ENCODE results near the gene LBHD2. TPM values are rescaled to one million over a fixed set of nuclear protein-coding genes. Genes with fewer than 3 reads are reported as not detected.
"Not testable (repeated sequence)": the region's sequence is repeated elsewhere in the genome, so short reads cannot be mapped to it uniquely, and the experiment has no call there.

LBHD2 gene
- total and polyA plus RNA-seq, 11 donors, result 0.19 TPM; not detected in 10

DNA sequence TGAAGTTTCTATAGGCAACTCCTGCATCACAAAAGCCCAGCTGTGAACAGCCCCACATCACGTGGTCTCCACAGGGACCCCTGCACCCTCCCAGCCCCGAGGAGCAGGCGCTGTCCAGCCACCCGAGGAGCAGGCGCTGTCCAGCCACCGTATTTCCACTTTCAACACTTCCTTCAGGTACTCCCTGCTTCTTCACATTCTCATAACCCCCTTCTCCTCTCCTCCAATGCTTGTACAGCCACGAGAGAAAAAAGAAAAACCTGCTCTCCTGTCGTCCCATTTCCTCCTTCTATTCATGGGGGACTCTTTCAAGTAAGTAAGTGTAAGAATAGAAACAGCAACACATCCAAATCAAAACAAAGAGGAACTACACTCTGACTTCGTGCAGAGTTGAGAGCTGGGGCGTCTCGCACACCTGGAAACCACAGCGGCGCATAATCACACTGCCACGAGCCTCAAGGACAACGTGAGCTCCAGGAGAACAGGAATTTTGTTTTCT lies 38.6 kb upstream of the LBHD2 start:
- TF ChIP-seq, protein P1, sequence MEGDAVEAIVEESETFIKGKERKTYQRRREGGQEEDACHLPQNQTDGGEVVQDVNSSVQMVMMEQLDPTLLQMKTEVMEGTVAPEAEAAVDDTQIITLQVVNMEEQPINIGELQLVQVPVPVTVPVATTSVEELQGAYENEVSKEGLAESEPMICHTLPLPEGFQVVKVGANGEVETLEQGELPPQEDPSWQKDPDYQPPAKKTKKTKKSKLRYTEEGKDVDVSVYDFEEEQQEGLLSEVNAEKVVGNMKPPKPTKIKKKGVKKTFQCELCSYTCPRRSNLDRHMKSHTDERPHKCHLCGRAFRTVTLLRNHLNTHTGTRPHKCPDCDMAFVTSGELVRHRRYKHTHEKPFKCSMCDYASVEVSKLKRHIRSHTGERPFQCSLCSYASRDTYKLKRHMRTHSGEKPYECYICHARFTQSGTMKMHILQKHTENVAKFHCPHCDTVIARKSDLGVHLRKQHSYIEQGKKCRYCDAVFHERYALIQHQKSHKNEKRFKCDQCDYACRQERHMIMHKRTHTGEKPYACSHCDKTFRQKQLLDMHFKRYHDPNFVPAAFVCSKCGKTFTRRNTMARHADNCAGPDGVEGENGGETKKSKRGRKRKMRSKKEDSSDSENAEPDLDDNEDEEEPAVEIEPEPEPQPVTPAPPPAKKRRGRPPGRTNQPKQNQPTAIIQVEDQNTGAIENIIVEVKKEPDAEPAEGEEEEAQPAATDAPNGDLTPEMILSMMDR (IDR thresholded peaks at IDR 0.05), result no peak
- no peak for TF ChIP-seq POLR2A (IDR thresholded peaks at IDR 0.05)
- Histone ChIP-seq H3K4me3 (no peak overlapping the region), H3K27me3 (no peaks in the 10 kb centered on the region), H3K36me3 (peaks cover 0 to 23% (median 14%) of the 10 kb centered on the region in 9 donors), H3K9me3 (peaks cover 0 to 7% (median 0%) of the 10 kb centered on the region in 12 donors), H3K4me1 (peaks cover 0 to 48% (median 30%) of the 10 kb centered on the region in 12 donors), H3K27ac (no peak overlapping the region)
- DNase-seq (no peak), ATAC-seq (peak in 3 of 4 donors; percentile 16 to 41 (median 25))
- 30 to 32% (median 31%) methylated on average over 15 of the region's 15 CpGs for WGBS, 4 donors
- intact Hi-C loops (cut with DNase I), result no loop called here

DNA sequence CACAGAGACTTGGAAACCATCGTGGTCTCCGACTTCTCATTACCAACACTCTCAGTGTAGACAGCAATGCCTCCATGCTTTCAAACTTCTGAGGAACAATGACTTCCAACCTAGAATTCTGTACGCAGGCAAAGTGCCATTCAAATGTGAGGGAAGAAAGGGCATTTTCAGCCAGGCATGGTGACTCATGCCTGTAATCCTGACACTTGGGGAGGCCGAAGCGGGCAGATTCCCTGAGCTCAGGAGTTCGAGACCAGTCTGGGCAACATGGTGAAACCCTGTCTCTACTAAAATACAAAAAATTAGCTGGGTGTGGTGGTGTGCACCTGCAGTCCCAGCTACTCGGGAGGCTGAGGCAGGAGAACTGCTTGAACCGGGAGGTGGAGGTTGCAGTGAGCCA lies 36.6 kb upstream of the LBHD2 start:
- H3K4me3 ChIP-seq; DNase-seq; H3K9me3 ChIP-seq; intact Hi-C loops (cut with DNase I); ATAC-seq; H3K27me3 ChIP-seq; H3K27ac ChIP-seq: not testable (repeated sequence)
- 86 to 97% (median 96%) methylated on average over 8 of the region's 8 CpGs for WGBS, 4 donors
- peaks cover 0 to 11% (median 6%) of the 10 kb centered on the region in 9 donors for H3K36me3 ChIP-seq
- H3K4me1 ChIP-seq, result peaks cover 0 to 63% (median 40%) of the 10 kb centered on the region in 12 donors

DNA sequence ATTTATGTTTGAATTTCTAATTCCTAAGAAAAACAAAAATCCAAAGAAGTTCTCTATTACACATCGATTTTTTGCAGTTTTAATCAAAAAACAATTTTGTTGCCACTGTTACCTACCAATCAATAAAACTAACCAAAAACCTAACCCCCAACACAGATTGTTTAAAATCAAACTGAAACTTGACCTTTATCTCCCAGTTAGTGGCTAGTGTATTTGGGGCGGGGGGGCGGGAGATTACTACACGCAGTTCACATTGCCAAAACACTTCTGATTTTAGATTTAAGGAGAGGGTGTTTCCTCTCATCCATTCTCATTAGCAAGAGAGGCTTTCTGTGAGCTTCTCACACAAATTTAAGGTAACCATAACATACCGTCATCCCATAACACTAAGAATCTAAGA lies 33.1 kb upstream of the LBHD2 start:
- H3K27me3 ChIP-seq, result no peaks in the 10 kb centered on the region
- H3K27ac ChIP-seq, result no peak overlapping the region
- DNase-seq (no peak), ATAC-seq (no peak)
- intact Hi-C loops (cut with DNase I), result loop anchor here in 2 of 10 donors (5.0 to 10.0 kb wide), 2 partner anchors 39 to 46 kb away; no protein-coding TSS in a partner anchor
- peaks cover 0 to 72% (median 44%) of the 10 kb centered on the region in 12 donors for H3K4me1 ChIP-seq
- H3K4me3 ChIP-seq, result no peak overlapping the region
- no peaks in the 10 kb centered on the region for H3K9me3 ChIP-seq
- peaks cover 0 to 9% (median 0%) of the 10 kb centered on the region in 9 donors for H3K36me3 ChIP-seq
- 72 to 75% (median 74%) methylated on average over 5 of the region's 5 CpGs for WGBS, 4 donors
- TF ChIP-seq, protein P1 (IDR thresholded peaks at IDR 0.05), result no peak
- no peak for TF ChIP-seq POLR2A (IDR thresholded peaks at IDR 0.05)

DNA sequence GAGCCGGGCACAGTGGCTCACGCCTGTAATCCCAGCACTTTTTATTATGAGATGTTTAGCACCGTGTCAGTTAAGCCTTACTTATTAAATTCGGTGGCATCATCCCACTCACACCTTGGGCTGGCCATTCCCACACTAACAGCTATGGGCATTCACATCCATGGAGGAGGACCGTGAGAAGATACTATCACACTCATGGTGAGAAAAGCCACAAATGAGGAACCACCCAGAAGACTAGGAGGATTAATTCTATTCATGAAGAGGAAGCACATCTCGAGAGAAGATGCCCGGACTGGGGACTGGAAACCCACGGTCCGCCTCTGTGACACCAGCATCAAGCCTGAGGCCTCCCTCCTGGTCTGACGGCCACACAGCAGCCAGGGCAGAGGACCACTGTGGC lies 31.6 kb upstream of the LBHD2 start:
- H3K9me3 ChIP-seq, result no peaks in the 10 kb centered on the region
- peaks cover 0 to 9% (median 0%) of the 10 kb centered on the region in 9 donors for H3K36me3 ChIP-seq
- H3K4me3 ChIP-seq, result no peak overlapping the region
- intact Hi-C loops (cut with DNase I), result loop anchor here in 2 of 10 donors (5.0 to 10.0 kb wide), 2 partner anchors 40 to 48 kb away; no protein-coding TSS in a partner anchor
- no peaks in the 10 kb centered on the region for H3K27me3 ChIP-seq
- H3K4me1 ChIP-seq, result peaks cover 0 to 67% (median 39%) of the 10 kb centered on the region in 12 donors
- DNase-seq (no peak), ATAC-seq (no peak)
- TF ChIP-seq, protein P1 (IDR thresholded peaks at IDR 0.05), result no peak
- TF ChIP-seq POLR2A (IDR thresholded peaks at IDR 0.05), result no peak
- no peak overlapping the region for H3K27ac ChIP-seq
- WGBS, 4 donors, result 78 to 85% (median 83%) methylated on average over 7 to 10 of the region's 10 CpGs
